Tibial nerve (tissue), 4 donors: ENCODE results near the gene OR5A2. TPM values are rescaled to one million over a fixed set of nuclear protein-coding genes. Genes with fewer than 3 reads are reported as not detected.
"Not testable (repeated sequence)": the region's sequence is repeated elsewhere in the genome, so short reads cannot be mapped to it uniquely, and the experiment has no call there.

ENCODE experiments used
- DNase-seq, 2 donors: peaks; one replicate each; pipeline ENCODE4 v3.0.0-alpha.2; 2019; ENCODE audit warnings: low spot score in 2 of 2
- H3K27ac ChIP-seq, 4 donors: fragments of 200-600 bp; sonication (generic) in 3 of 4; one replicate each; pipeline ENCODE4 v1.5.1; 2017 to 2019; ENCODE audit warnings: mild to moderate bottlenecking in 1 of 4
- H3K27me3 ChIP-seq, 2 donors: fragments of 200-600 bp; sonication (generic) in 1 of 2; one replicate each; pipeline versions ENCODE4 v1.5.1 to v1.6.0; 2017 to 2019
- H3K36me3 ChIP-seq, 3 donors: fragments of 200-600 bp; sonication (generic); one replicate each; pipeline ENCODE4 v1.5.1; 2018 to 2019
- H3K4me1 ChIP-seq, 4 donors: fragments of 200-600 bp; sonication (generic) in 3 of 4; one replicate each; pipeline ENCODE4 v1.5.1; 2017 to 2019
- H3K4me3 ChIP-seq, 4 donors: fragments of 200-600 bp; sonication (generic) in 3 of 4; one replicate each; pipeline ENCODE4 v1.5.1; 2017 to 2019; ENCODE audit warnings: mild to moderate bottlenecking in 1 of 4, moderate library complexity in 1 of 4
- H3K9me3 ChIP-seq, 4 donors: fragments of 200-600 bp; sonication (generic) in 3 of 4; one replicate each; pipeline ENCODE4 v1.5.1; 2017 to 2019
- CTCF ChIP-seq, 5 experiments: fragments of 200-600 bp in 3 of 5; fragments of 450-650 bp in 2 of 5; sonication (generic) in 3 of 5; IDR thresholded peaks; one replicate each; pipeline ENCODE4 v1.5.1; 2016 to 2019; ENCODE audit warnings: antibody characterized with exemption in 5 of 5, mild to moderate bottlenecking in 3 of 5, moderate library complexity in 2 of 5
- EP300 ChIP-seq, 2 donors: sonication (generic); formaldehyde crosslinking; IDR thresholded peaks; one replicate each; pipeline ENCODE4 v1.6.1; 2017; ENCODE audit warnings: antibody characterized with exemption in 2 of 2, mild to moderate bottlenecking in 1 of 2
- POLR2A ChIP-seq, 2 donors: fragments of 450-650 bp; IDR thresholded peaks; one replicate each; pipeline ENCODE4 v1.6.1; 2017; ENCODE audit warnings: antibody characterized with exemption in 2 of 2, mild to moderate bottlenecking in 2 of 2, moderate library complexity in 2 of 2
- WGBS, 2 donors: methylation state at CpG; one replicate each; pipeline ENCODE4 v1.1.5; 2018; 5-methylcytosine and 5-hydroxymethylcytosine counted together
- total RNA-seq, 4 donors: library from RNA; depleted of rRNA; stranded (reverse); fragments of >200 nt; gene quantifications; one replicate each; pipeline ENCODE4 v1.1.0, GENCODE V29; 2016

Gene OR5A2
- total RNA-seq, 4 donors from 2014 or later, result not detected

- TF ChIP-seq CTCF (IDR thresholded peaks at IDR 0.05) (no peak), POLR2A (IDR thresholded peaks at IDR 0.05) (no peak), EP300 (IDR thresholded peaks at IDR 0.05) (no peak)
- Histone ChIP-seq H3K9me3 (no peaks in the 10 kb centered on the region), H3K4me1 (no peaks in the 10 kb centered on the region), H3K27me3 (no peaks in the 10 kb centered on the region), H3K36me3 (no peaks in the 10 kb centered on the region), H3K4me3 (no peak within 1 kb of the TSS), H3K27ac (no peak within 1 kb of the TSS)
- 80 to 86% methylated on average over 2 of the region's 2 CpGs for WGBS, 2 donors
- DNase-seq, result no peak
Measured at GRCh38 chr11:59456661-59457060, 30.4 kb upstream of the OR5A2 start, which contains the start of gene OR4D6. OR4D6 (plus strand) TSS chr11:59456961; CDS start chr11:59456961, 0 bp downstream.

GRCh38 chr11:59448484-59448883, 22.3 kb upstream of the OR5A2 start:
- 82 to 84% methylated on average over 2 of the region's 2 CpGs for WGBS, 2 donors
- H3K27ac ChIP-seq, result no peak overlapping the region
- H3K27me3 ChIP-seq, result no peaks in the 10 kb centered on the region
- H3K4me3 ChIP-seq, result no peak overlapping the region
- TF ChIP-seq POLR2A (IDR thresholded peaks at IDR 0.05) (no peak), CTCF (IDR thresholded peaks at IDR 0.05) (no peak), EP300 (IDR thresholded peaks at IDR 0.05) (no peak)
- no peaks in the 10 kb centered on the region for H3K4me1 ChIP-seq
- H3K36me3 ChIP-seq, result no peaks in the 10 kb centered on the region
- no peak for DNase-seq
- peaks cover 0 to 10% (median 2%) of the 10 kb centered on the region in 4 donors for H3K9me3 ChIP-seq

- 88 to 91% methylated on average over 1 of the region's 1 CpG for WGBS, 2 donors
- not testable (repeated sequence) for H3K27me3 ChIP-seq, DNase-seq, H3K4me1 ChIP-seq, H3K36me3 ChIP-seq, H3K27ac ChIP-seq, H3K4me3 ChIP-seq
- peaks cover 0 to 10% (median 2%) of the 10 kb centered on the region in 4 donors for H3K9me3 ChIP-seq
Measured at GRCh38 chr11:59445624-59446023, 19.4 kb upstream of the OR5A2 start.

GRCh38 chr11:59437770-59438169, 11.6 kb upstream of the OR5A2 start:
- Histone ChIP-seq H3K27ac (no peak overlapping the region), H3K36me3 (no peaks in the 10 kb centered on the region), H3K9me3 (no peaks in the 10 kb centered on the region), H3K4me3 (no peak overlapping the region), H3K4me1 (no peaks in the 10 kb centered on the region), H3K27me3 (no peaks in the 10 kb centered on the region)
- 72 to 79% methylated on average over 7 of the region's 7 CpGs for WGBS, 2 donors
- no peak for TF ChIP-seq EP300 (IDR thresholded peaks at IDR 0.05)
- no peak for TF ChIP-seq CTCF (IDR thresholded peaks at IDR 0.05)
- TF ChIP-seq POLR2A (IDR thresholded peaks at IDR 0.05), result no peak
- no peak for DNase-seq

GRCh38 chr11:59436169-59436568, 10.0 kb upstream of the OR5A2 start, which contains the start of gene OR5A1:
OR5A1 (plus strand) TSS chr11:59436469; CDS start chr11:59443169, 6,700 bp downstream.
- WGBS, 2 donors, result 62 to 77% methylated on average over 3 of the region's 3 CpGs
- no peak for TF ChIP-seq POLR2A (IDR thresholded peaks at IDR 0.05)
- TF ChIP-seq CTCF (IDR thresholded peaks at IDR 0.05), result no peak
- no peak for TF ChIP-seq EP300 (IDR thresholded peaks at IDR 0.05)
- no peak for DNase-seq
- Histone ChIP-seq H3K27ac (no peak within 1 kb of the TSS), H3K4me1 (no peaks in the 10 kb centered on the region), H3K36me3 (no peaks in the 10 kb centered on the region), H3K4me3 (no peak within 1 kb of the TSS), H3K9me3 (no peaks in the 10 kb centered on the region), H3K27me3 (no peaks in the 10 kb centered on the region)
